SK-N-MC (cell line): ENCODE data around the gene ATP1B1.

ENCODE experiments used
- EZH2 ChIP-seq: fragments of 200-600 bp; sonication (generic); IDR thresholded peaks from one replicate; pipeline ENCODE4 v1.6.1; 2017; ENCODE audit warnings: antibody characterized with exemption
- FOXP2 ChIP-seq: optimal IDR thresholded peaks from 2 replicates; pipeline ENCODE3; 2011; ENCODE audit warnings: mild to moderate bottlenecking, moderate library complexity; ENCODE audit not compliant: insufficient read depth; ENCODE audit errors: extremely low read length, control extremely low read depth
- POLR2AphosphoS5 ChIP-seq: IDR thresholded peaks from 2 replicates; pipeline ENCODE4 v1.6.1; 2012; ENCODE audit warnings: mild to moderate bottlenecking, low read depth, low read length, borderline replicate concordance

DNA sequence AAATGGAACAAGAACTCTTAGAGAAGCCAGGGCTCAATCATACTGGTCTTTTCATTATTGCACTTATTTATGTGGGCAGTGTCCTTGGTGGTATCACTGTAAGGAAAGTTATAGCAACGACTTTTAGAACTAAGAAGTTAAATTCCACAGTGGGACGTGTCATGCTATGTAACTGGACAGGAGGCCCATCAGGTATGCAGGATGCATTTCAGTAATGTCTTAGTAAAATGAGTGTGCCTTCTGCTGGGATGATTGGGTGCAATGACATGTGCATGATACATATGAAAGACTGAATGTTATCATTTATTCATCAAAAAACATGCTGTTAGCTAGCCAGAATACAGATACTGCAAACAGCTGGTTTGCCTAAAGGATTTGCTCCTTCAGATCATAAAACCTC is 6.9 kb upstream of the ATP1B1 start:
- no peak for TF ChIP-seq POLR2AphosphoS5
- no peak for TF ChIP-seq EZH2
- no peak for TF ChIP-seq FOXP2
